ENCODE results near the gene RGS17. TPM values are rescaled to one million over a fixed set of nuclear protein-coding genes. Genes with fewer than 3 reads are reported as not detected.

The RGS17 gene
- total RNA-seq, 3 donors from 2014 or later = 0.29 to 1.8 (median 0.66) TPM

- Histone ChIP-seq H3K9me3 (peaks cover 8 to 18% of the 10 kb centered on the region in 2 donors), H3K27ac (no peak overlapping the region), H3K4me3 (no peak overlapping the region), H3K36me3 (no peaks in the 10 kb centered on the region), H3K4me1 (no peaks in the 10 kb centered on the region), H3K27me3 (no peaks in the 10 kb centered on the region)
- intact Hi-C loops (cut with DNase I; ENCODE audit: low total_unique reads) = no loop called here
- no peak for TF ChIP-seq POLR2A (IDR thresholded peaks at IDR 0.05)
- TF ChIP-seq POLR2AphosphoS5 (IDR thresholded peaks at IDR 0.05) = no peak
- no peak for TF ChIP-seq CTCF (IDR thresholded peaks at IDR 0.05)
- DNase-seq (ENCODE audit: low spot score in 2 of 2) = no peak
Observed at GRCh38 chr6:153065222-153065621, 65.9 kb downstream of the RGS17 start.

GRCh38 chr6:153063936-153064335 is 67.1 kb downstream of the RGS17 start:
- Histone ChIP-seq H3K4me3 (no peak overlapping the region), H3K27ac (no peak overlapping the region), H3K4me1 (no peaks in the 10 kb centered on the region), H3K36me3 (no peaks in the 10 kb centered on the region), H3K27me3 (no peaks in the 10 kb centered on the region), H3K9me3 (peaks cover 8 to 18% of the 10 kb centered on the region in 2 donors)
- intact Hi-C loops (cut with DNase I; ENCODE audit: low total_unique reads) = no loop called here
- DNase-seq (ENCODE audit: low spot score in 2 of 2) = no peak
- TF ChIP-seq CTCF (IDR thresholded peaks at IDR 0.05) = no peak
- no peak for TF ChIP-seq POLR2A (IDR thresholded peaks at IDR 0.05)
- no peak for TF ChIP-seq POLR2AphosphoS5 (IDR thresholded peaks at IDR 0.05)

- Histone ChIP-seq H3K4me1 (no peaks in the 10 kb centered on the region), H3K9me3 (peaks cover 0 to 9% of the 10 kb centered on the region in 2 donors), H3K4me3 (no peak overlapping the region), H3K36me3 (no peaks in the 10 kb centered on the region), H3K27me3 (no peaks in the 10 kb centered on the region), H3K27ac (no peak overlapping the region)
- TF ChIP-seq POLR2AphosphoS5 (IDR thresholded peaks at IDR 0.05) (no peak), CTCF (IDR thresholded peaks at IDR 0.05) (no peak), POLR2A (IDR thresholded peaks at IDR 0.05) (no peak)
- DNase-seq (ENCODE audit: low spot score in 2 of 2) = no peak
- intact Hi-C loops (cut with DNase I; ENCODE audit: low total_unique reads) = no loop called here
Observed at GRCh38 chr6:153062516-153062915, 68.6 kb downstream of the RGS17 start.

- no peaks in the 10 kb centered on the region for H3K4me1 ChIP-seq
- DNase-seq (ENCODE audit: low spot score in 2 of 2) = no peak
- TF ChIP-seq POLR2A (IDR thresholded peaks at IDR 0.05) = no peak
- no peak for TF ChIP-seq CTCF (IDR thresholded peaks at IDR 0.05)
- TF ChIP-seq POLR2AphosphoS5 (IDR thresholded peaks at IDR 0.05) = no peak
- intact Hi-C loops (cut with DNase I; ENCODE audit: low total_unique reads) = no loop called here
- no peaks in the 10 kb centered on the region for H3K27me3 ChIP-seq
- peaks cover 0 to 8% of the 10 kb centered on the region in 2 donors for H3K9me3 ChIP-seq
- H3K4me3 ChIP-seq = no peak overlapping the region
- no peak overlapping the region for H3K27ac ChIP-seq
- no peaks in the 10 kb centered on the region for H3K36me3 ChIP-seq
Observed at GRCh38 chr6:153059757-153060156, 71.3 kb downstream of the RGS17 start.

GRCh38 chr6:153059311-153059710 is 71.8 kb downstream of the RGS17 start:
- Histone ChIP-seq H3K36me3 (no peaks in the 10 kb centered on the region), H3K27ac (no peak overlapping the region), H3K4me3 (no peak overlapping the region), H3K9me3 (peaks cover 0 to 8% of the 10 kb centered on the region in 2 donors), H3K4me1 (no peaks in the 10 kb centered on the region), H3K27me3 (no peaks in the 10 kb centered on the region)
- no peak for DNase-seq (ENCODE audit: low spot score in 2 of 2)
- TF ChIP-seq CTCF (IDR thresholded peaks at IDR 0.05) (no peak), POLR2A (IDR thresholded peaks at IDR 0.05) (no peak), POLR2AphosphoS5 (IDR thresholded peaks at IDR 0.05) (no peak)
- intact Hi-C loops (cut with DNase I; ENCODE audit: low total_unique reads) = no loop called here

Data from breast epithelium (tissue), 4 donors.